HG03045 (cell line): ENCODE results near the gene YTHDF1.
A peak's percentile ranks its signal among the peaks of the same experiment; 100 is the strongest.
"Not testable (repeated sequence)": the region's sequence is repeated elsewhere in the genome, so short reads cannot be mapped to it uniquely, and the experiment has no call there.

ENCODE experiments used
- ATAC-seq: cut with Tn5 transposase; IDR thresholded peaks from one replicate; pipeline ENCODE4 v1.9.1; 2021; ENCODE audit warnings: mild to moderate bottlenecking, moderate library complexity; ENCODE audit not compliant: unreplicated experiment

YTHDF1 gene

GRCh38 chr20:63227260-63227659 is 11.3 kb upstream of the YTHDF1 start:
- ATAC-seq: no peak

- ATAC-seq: no peak
These were observed 10.4 kb upstream of the YTHDF1 start for GRCh38 chr20:63226042-63226943.

- no peak for ATAC-seq
These were observed 9.1 kb upstream of the YTHDF1 start for GRCh38 chr20:63225082-63225454.

- ATAC-seq: no peak
These were observed 8.6 kb upstream of the YTHDF1 start for GRCh38 chr20:63224412-63225081.

GRCh38 chr20:63223826-63224207 is 7.9 kb upstream of the YTHDF1 start:
- no peak for ATAC-seq

- ATAC-seq: no peak
These were observed 7.3 kb upstream of the YTHDF1 start for GRCh38 chr20:63223121-63223825.

- no peak for ATAC-seq
These were observed 6.6 kb upstream of the YTHDF1 start for GRCh38 chr20:63222541-63222940.

- not testable (repeated sequence) for ATAC-seq
These were observed 5.6 kb upstream of the YTHDF1 start for GRCh38 chr20:63221400-63222053.

GRCh38 chr20:63220696-63221399 is 4.9 kb upstream of the YTHDF1 start:
- no peak for ATAC-seq

GRCh38 chr20:63219866-63220521 is 4.1 kb upstream of the YTHDF1 start:
- ATAC-seq: no peak

GRCh38 chr20:63219447-63219821 is 3.5 kb upstream of the YTHDF1 start:
- ATAC-seq: no peak

- no peak for ATAC-seq
These were observed 2.9 kb upstream of the YTHDF1 start for GRCh38 chr20:63218701-63219446.

GRCh38 chr20:63217706-63218105 is 1.8 kb upstream of the YTHDF1 start:
- no peak for ATAC-seq

- no peak for ATAC-seq
These were observed 1.0 kb upstream of the YTHDF1 start for GRCh38 chr20:63216849-63217471.

- ATAC-seq: peak; percentile 22
These were observed 560 bp downstream of the YTHDF1 start for GRCh38 chr20:63215101-63216040.

GRCh38 chr20:63214514-63214913 is 1.4 kb downstream of the YTHDF1 start:
- no peak for ATAC-seq

- ATAC-seq: no peak
These were observed 3.1 kb downstream of the YTHDF1 start for GRCh38 chr20:63212792-63213191.

GRCh38 chr20:63212393-63212730 is 3.6 kb downstream of the YTHDF1 start:
- ATAC-seq: no peak
